Neural cell (in vitro differentiated cells): ENCODE data around the gene HLF.

Experiments
- EZH2 ChIP-seq: fragments of 200-600, 300-800 bp; shearing (Covaris generic), sonication (generic); IDR thresholded peaks from 2 replicates; pipeline ENCODE4 v1.6.1; 2014; ENCODE audit warnings: antibody characterized with exemption, low read length, borderline replicate concordance, mild to moderate bottlenecking; ENCODE audit not compliant: insufficient read depth, poor library complexity, severe bottlenecking
- POLR2AphosphoS5 ChIP-seq: IDR thresholded peaks from 2 replicates; pipeline ENCODE4 v1.6.1; 2012
- TF ChIP-seq, protein P1 (sequence below): fragments of 450-650 bp; IDR thresholded peaks from 2 replicates; pipeline ENCODE4 v1.5.1; 2014; ENCODE audit warnings: antibody characterized with exemption, mild to moderate bottlenecking, moderate library complexity; ENCODE audit not compliant: poor library complexity, severe bottlenecking

DNA sequence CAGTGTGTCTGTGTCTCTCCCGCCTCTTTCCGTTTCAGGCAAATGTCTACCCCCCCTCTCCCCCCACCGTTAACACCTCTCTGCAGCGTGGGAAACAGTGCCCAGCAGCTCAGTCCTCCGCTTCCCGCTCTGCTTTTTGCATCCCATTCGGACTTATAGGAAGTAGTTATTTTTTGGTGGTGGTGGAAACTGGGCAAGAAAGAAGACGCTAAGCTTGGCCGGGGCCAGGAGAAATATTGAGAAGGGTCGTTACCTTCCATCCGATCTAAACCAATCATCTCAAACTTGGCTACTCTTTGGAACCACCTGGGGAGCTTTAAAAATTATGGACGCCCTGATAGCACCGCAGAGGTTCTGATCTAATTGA, 499 bp upstream of the HLF start:
- TF ChIP-seq EZH2 (no peak), POLR2AphosphoS5 (no peak)
- TF ChIP-seq, protein P1, sequence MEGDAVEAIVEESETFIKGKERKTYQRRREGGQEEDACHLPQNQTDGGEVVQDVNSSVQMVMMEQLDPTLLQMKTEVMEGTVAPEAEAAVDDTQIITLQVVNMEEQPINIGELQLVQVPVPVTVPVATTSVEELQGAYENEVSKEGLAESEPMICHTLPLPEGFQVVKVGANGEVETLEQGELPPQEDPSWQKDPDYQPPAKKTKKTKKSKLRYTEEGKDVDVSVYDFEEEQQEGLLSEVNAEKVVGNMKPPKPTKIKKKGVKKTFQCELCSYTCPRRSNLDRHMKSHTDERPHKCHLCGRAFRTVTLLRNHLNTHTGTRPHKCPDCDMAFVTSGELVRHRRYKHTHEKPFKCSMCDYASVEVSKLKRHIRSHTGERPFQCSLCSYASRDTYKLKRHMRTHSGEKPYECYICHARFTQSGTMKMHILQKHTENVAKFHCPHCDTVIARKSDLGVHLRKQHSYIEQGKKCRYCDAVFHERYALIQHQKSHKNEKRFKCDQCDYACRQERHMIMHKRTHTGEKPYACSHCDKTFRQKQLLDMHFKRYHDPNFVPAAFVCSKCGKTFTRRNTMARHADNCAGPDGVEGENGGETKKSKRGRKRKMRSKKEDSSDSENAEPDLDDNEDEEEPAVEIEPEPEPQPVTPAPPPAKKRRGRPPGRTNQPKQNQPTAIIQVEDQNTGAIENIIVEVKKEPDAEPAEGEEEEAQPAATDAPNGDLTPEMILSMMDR: no peak
